SH-SY5Y (cell line): ENCODE measurements around the gene KIAA1755.

Experiments
- GATA2 ChIP-seq: IDR thresholded peaks from 2 replicates; pipeline ENCODE4 v1.6.1; 2011; ENCODE audit warnings: mild to moderate bottlenecking, low read depth, low read length
- GATA3 ChIP-seq: IDR thresholded peaks from 2 replicates; pipeline ENCODE4 v1.6.1; 2011; ENCODE audit warnings: low read depth, mild to moderate bottlenecking, low read length, moderate library complexity

- TF ChIP-seq GATA2 (no peak), GATA3 (no peak)
Measured at GRCh38 chr20:38230957-38231526, 29.5 kb downstream of the KIAA1755 start.
